Type B pancreatic cell (in vitro differentiated cells): ENCODE data around the gene LGALS7. TPM values are rescaled to one million over a fixed set of nuclear protein-coding genes. Genes with fewer than 3 reads are reported as not detected.
"Not testable (repeated sequence)": the region's sequence is repeated elsewhere in the genome, so short reads cannot be mapped to it uniquely, and the experiment has no call there.

ENCODE experiments used
- DNase-seq: peaks from one replicate; pipeline ENCODE4 v3.0.0; 2021; ENCODE audit warnings: mixed read lengths; ENCODE audit not compliant: unreplicated experiment; ENCODE audit errors: extremely low spot score
- H3K27ac Mint-ChIP-seq: 2 replicates; pipeline ENCODE4 v1.8.0; 2021; ENCODE audit warnings: mild to moderate bottlenecking, mixed read lengths
- H3K27me3 Mint-ChIP-seq: 2 replicates; pipeline ENCODE4 v1.8.0; 2021; ENCODE audit warnings: mixed read lengths
- H3K36me3 Mint-ChIP-seq: 2 replicates; pipeline ENCODE4 v1.8.0; 2021; ENCODE audit warnings: mixed read lengths
- H3K4me1 Mint-ChIP-seq: one replicate; pipeline ENCODE4 v1.8.0; 2021; ENCODE audit warnings: mixed read lengths; ENCODE audit not compliant: unreplicated experiment
- H3K4me3 Mint-ChIP-seq: 2 replicates; pipeline ENCODE4 v1.8.0; 2021; ENCODE audit warnings: mild to moderate bottlenecking, mixed read lengths
- H3K9me3 Mint-ChIP-seq: 2 replicates; pipeline ENCODE4 v1.8.0; 2021; ENCODE audit warnings: mixed read lengths
- long read RNA-seq: library from polyadenylated mRNA; unstranded; transcript quantifications from one replicate; pipeline ENCODE4 v2.0.0, GENCODE V29; 2020
- total RNA-seq: library from RNA; stranded (reverse); gene quantifications from 2 replicates; pipeline ENCODE4 v1.2.1, GENCODE V29; 2021; ENCODE audit warnings: low replicate concordance
- TF ChIP-seq, protein P1 (sequence below): fragments of 200-600 bp; sonication (generic); conservative IDR thresholded peaks from 2 replicates; pipeline ENCODE4 v1.5.0; 2021; ENCODE audit warnings: antibody characterized with exemption, mild to moderate bottlenecking

The LGALS7 gene
- 1.8 and 1.9 TPM in 2 replicates for total RNA-seq
- long read RNA-seq: 0 reads

GRCh38 chr19:38773469-38774177 is at the start of gene LGALS7:
Gene LGALS7, minus strand, starts transcription at chr19:38773517. Its CDS starts 25 bp downstream, at chr19:38773492.
- Mint-ChIP-seq H3K9me3 (no peaks in the 10 kb centered on the region), H3K4me3 (no peak within 1 kb of the TSS), H3K27me3 (peaks cover 2% of the 10 kb centered on the region), H3K36me3 (no peaks in the 10 kb centered on the region), H3K4me1 (no peaks in the 10 kb centered on the region), H3K27ac (peak within 1 kb of the TSS; percentile 36)
- no peak for DNase-seq
- TF ChIP-seq, protein P1, sequence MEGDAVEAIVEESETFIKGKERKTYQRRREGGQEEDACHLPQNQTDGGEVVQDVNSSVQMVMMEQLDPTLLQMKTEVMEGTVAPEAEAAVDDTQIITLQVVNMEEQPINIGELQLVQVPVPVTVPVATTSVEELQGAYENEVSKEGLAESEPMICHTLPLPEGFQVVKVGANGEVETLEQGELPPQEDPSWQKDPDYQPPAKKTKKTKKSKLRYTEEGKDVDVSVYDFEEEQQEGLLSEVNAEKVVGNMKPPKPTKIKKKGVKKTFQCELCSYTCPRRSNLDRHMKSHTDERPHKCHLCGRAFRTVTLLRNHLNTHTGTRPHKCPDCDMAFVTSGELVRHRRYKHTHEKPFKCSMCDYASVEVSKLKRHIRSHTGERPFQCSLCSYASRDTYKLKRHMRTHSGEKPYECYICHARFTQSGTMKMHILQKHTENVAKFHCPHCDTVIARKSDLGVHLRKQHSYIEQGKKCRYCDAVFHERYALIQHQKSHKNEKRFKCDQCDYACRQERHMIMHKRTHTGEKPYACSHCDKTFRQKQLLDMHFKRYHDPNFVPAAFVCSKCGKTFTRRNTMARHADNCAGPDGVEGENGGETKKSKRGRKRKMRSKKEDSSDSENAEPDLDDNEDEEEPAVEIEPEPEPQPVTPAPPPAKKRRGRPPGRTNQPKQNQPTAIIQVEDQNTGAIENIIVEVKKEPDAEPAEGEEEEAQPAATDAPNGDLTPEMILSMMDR: no peak

DNA sequence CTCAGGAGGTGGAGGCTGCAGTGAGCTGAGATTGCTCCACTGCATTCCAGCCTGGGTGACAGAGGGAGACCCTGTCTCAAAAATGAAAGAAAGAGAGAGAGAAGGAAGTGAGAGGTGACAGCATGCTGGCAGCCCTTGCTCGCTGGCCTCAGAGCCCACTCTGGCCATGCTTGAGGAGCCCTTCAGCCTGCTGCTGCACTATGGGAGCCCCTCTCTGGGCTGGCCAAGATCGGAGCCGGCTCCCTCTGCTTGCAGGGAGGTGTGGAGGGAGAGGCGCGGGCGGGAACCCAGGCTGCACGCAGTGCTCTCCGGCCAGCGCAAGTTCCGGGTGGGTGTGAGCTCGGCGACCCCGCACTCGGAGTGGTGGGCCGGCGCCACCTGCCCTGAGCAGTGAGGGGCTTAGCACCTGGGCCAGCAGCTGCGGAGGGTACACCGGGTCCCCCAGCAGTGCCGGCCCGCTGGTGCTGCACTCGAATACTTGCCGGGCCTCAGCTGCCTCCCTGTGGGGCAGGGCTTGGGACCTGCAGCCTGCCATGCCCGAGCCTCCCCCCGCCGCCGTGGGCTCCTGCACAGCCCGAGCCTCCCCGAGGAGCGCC is 48.0 kb upstream of the LGALS7 start:
- H3K36me3 Mint-ChIP-seq: peaks cover 36% of the 10 kb centered on the region

DNA sequence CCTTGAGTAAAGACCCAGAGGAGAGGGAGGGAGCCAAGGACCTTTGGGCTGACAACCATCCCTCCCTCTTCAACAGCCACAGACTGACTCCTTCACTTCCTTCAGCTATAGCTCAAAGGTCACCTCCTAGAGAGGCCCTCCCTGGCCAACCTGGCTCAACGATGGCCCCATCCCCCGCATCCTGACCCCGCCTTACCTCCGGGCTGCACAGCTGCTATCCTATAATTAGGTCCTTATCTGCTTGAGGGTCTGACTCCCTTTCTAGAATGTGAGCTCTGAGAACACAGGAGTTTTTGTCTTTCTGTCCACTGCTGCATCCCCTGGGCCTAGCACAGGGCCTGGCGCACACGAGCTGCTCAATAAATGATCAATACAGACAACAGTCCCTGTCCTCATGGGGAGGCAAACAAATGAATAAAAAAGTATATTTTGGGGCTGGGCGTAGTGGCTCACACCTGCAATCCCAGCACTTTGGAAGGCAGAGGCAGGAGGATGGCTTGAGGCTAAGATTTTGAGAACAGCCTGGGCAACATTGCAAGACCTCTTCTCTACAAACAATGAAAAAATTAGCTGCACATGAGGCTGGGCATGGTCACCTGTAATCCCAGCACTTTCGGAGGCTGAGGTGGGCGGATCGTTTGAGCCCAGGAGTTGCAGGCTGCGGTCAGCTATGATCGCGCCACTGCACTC is 46.1 kb upstream of the LGALS7 start:
- TF ChIP-seq, protein P1: no peak
- H3K36me3 Mint-ChIP-seq: peaks cover 32% of the 10 kb centered on the region
- H3K9me3 Mint-ChIP-seq: peaks cover 3% of the 10 kb centered on the region
- H3K4me1 Mint-ChIP-seq: peaks cover 14% of the 10 kb centered on the region
- peak overlapping the region; percentile 36 for H3K4me3 Mint-ChIP-seq
- H3K27me3 Mint-ChIP-seq: no peaks in the 10 kb centered on the region
- peak overlapping the region; percentile 74 for H3K27ac Mint-ChIP-seq
- no peak for DNase-seq

More for the DNA sequence above, 48.0 kb upstream of the LGALS7 start:
- not testable (repeated sequence) for H3K4me3 Mint-ChIP-seq, H3K27me3 Mint-ChIP-seq, DNase-seq, H3K9me3 Mint-ChIP-seq, H3K27ac Mint-ChIP-seq
- H3K4me1 Mint-ChIP-seq: peaks cover 22% of the 10 kb centered on the region

- peaks cover 13% of the 10 kb centered on the region for H3K4me1 Mint-ChIP-seq
- DNase-seq: no peak
- no peak overlapping the region for H3K27ac Mint-ChIP-seq
- H3K4me3 Mint-ChIP-seq: no peak overlapping the region
- H3K36me3 Mint-ChIP-seq: peaks cover 18% of the 10 kb centered on the region
- H3K27me3 Mint-ChIP-seq: no peaks in the 10 kb centered on the region
- TF ChIP-seq, protein P1: no peak
- no peaks in the 10 kb centered on the region for H3K9me3 Mint-ChIP-seq
Measured at GRCh38 chr19:38817081-38817480, 43.8 kb upstream of the LGALS7 start.

DNA sequence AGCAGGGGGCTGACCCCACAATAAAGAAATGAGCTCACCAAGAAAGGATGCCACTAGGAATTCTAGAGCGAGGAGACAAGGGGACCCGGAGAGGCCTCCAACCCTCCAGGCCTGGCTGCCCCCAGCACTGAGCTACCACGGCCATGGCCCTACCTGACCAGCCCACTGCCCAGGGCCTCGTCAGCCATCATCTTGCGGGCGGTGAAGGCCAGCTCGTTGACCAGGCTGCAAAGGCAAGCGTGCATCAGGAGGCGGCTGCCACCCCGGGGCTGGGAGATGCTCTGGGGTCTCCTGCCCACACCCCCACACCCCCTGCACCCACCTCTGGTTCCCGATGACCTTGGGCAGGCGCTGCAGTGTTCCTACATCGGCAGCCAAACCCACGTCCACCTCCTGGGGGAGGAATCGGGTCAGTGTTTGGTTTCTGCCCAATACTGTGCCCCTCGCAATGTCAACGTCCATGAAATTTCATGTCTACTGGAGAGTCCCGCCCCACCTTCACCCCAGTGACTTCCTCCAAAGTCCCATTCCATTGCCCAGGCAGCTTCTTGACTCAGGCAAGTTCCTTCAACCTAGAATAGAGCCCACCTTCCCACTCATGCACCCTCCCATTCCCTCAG is 42.9 kb upstream of the LGALS7 start:
- DNase-seq: no peak
- TF ChIP-seq, protein P1: no peak
- Mint-ChIP-seq H3K4me1 (peaks cover 13% of the 10 kb centered on the region), H3K27me3 (no peaks in the 10 kb centered on the region), H3K27ac (no peak overlapping the region), H3K9me3 (no peaks in the 10 kb centered on the region), H3K36me3 (peaks cover 18% of the 10 kb centered on the region), H3K4me3 (no peak overlapping the region)
